Activated CD4-positive, alpha-beta memory T cell treated with anti-CD3 and anti-CD28 coated beads, Interleukin-2, amount 10 ng/mL, durations not matched to agents 7 days and 5 days (primary cell): ENCODE results near the gene GMDS. TPM values are rescaled to one million over a fixed set of nuclear protein-coding genes. Genes with fewer than 3 reads are reported as not detected.

Source experiments
- CTCF ChIA-PET: fragments of 350-600 bp; sonication (Branson Sonifier 250); formaldehyde crosslinking; loops from one replicate; lab custom pipeline; 2021; ENCODE audit warnings: antibody characterized with exemption, inconsistent platforms; lab: Charles Lee
- POLR2A ChIA-PET: fragments of 350-600 bp; sonication (Branson Sonifier 250); formaldehyde crosslinking; loops from one replicate; lab custom pipeline; 2021; ENCODE audit warnings: antibody characterized with exemption; lab: Charles Lee
- DNase-seq: peaks from one replicate; pipeline ENCODE4 v3.0.0-alpha.2; 2020
- H3K27ac Mint-ChIP-seq: one replicate; pipeline ENCODE4 v1.8.0; 2021; ENCODE audit warnings: mild to moderate bottlenecking, mixed read lengths
- H3K27me3 Mint-ChIP-seq: one replicate; pipeline ENCODE4 v1.8.0; 2021; ENCODE audit warnings: mixed read lengths
- H3K36me3 Mint-ChIP-seq: one replicate; pipeline ENCODE4 v1.8.0; 2021; ENCODE audit warnings: low read depth, mixed read lengths
- H3K4me1 Mint-ChIP-seq: one replicate; pipeline ENCODE4 v1.8.0; 2021; ENCODE audit warnings: mixed read lengths
- H3K4me3 Mint-ChIP-seq: one replicate; pipeline ENCODE4 v1.8.0; 2021; ENCODE audit warnings: mild to moderate bottlenecking, mixed read lengths
- H3K9me3 Mint-ChIP-seq: one replicate; pipeline ENCODE4 v1.8.0; 2021; ENCODE audit warnings: mixed read lengths
- total RNA-seq, 2 experiments: library from RNA; stranded (reverse); gene quantifications; one replicate each; pipeline ENCODE4 v1.2.3, GENCODE V29; 2021

Gene GMDS
- total RNA-seq, 2 experiments from 2014 or later = 23.7 to 24.7 TPM

DNA sequence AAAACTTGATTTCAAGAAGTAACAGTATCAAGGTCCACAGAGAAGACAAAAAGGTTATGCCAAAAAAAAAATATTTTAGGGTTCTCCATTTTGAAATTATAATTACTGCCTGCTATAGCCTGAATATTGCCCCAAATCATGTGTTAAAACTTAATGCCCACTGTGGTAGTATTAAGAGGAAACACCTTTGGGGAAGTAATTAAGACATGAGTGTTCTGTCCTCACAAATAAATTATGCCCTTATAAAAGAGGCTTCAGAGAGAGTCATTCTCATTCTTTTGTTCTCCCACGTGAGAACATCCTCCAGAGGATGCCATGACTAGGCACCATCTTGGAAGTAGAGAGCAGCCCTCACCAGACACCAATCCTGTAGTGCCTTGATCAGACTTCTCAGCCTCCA lies 66.2 kb downstream of the GMDS start:
- ChIA-PET POLR2A (no interaction called here), CTCF (no interaction called here)
- peaks cover 3% of the 10 kb centered on the region for H3K27me3 Mint-ChIP-seq
- H3K4me3 Mint-ChIP-seq = no peak overlapping the region
- peaks cover 3% of the 10 kb centered on the region for H3K4me1 Mint-ChIP-seq
- DNase-seq = no peak
- H3K27ac Mint-ChIP-seq = no peak overlapping the region
- peaks cover 5% of the 10 kb centered on the region for H3K36me3 Mint-ChIP-seq
- peaks cover 17% of the 10 kb centered on the region for H3K9me3 Mint-ChIP-seq

DNA sequence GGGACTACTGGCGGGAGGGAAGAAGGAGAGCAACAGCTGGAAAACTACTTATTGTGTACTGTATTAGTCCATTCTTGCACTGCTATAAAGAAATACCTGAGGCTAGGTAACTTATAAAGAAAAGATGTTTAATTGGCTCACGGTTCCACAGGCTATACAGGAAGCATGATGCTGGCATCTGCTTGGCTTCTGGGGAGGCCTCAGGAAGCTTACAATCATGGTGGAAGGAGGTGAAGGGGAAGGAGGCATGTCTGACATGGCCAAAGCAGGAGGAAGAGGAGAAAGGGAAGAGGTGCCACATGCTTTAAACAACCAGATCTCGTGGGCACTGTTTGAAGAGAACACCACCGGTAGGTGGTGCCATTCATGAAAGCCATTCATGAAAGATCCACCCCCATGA lies 67.3 kb downstream of the GMDS start:
- Mint-ChIP-seq H3K9me3 (peaks cover 17% of the 10 kb centered on the region), H3K4me1 (peaks cover 2% of the 10 kb centered on the region), H3K27ac (no peak overlapping the region), H3K27me3 (no peaks in the 10 kb centered on the region), H3K4me3 (no peak overlapping the region), H3K36me3 (peaks cover 2% of the 10 kb centered on the region)
- DNase-seq = no peak
- ChIA-PET CTCF (no interaction called here), POLR2A (no interaction called here)

DNA sequence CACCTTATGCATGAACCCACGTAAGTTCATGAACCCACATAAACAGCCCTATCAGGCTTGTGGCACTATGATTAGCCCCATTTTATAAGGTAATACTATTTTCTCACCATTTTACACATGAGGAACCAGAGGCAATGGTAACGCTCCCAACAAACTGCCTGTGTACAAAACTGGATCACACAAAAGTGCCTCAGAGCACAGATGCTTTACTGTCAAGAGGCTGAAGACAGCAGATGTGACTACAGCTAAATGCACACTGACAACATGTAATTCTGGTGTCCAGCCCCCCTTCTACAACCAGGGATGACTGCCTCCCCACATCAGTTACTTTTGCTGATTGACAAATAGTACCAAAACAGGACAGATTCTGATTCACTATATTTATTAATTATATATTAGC lies 69.6 kb downstream of the GMDS start:
- peaks cover 2% of the 10 kb centered on the region for H3K36me3 Mint-ChIP-seq
- no peaks in the 10 kb centered on the region for H3K4me1 Mint-ChIP-seq
- H3K4me3 Mint-ChIP-seq = no peak overlapping the region
- ChIA-PET CTCF (no interaction called here), POLR2A (no interaction called here)
- peaks cover 15% of the 10 kb centered on the region for H3K9me3 Mint-ChIP-seq
- no peak overlapping the region for H3K27ac Mint-ChIP-seq
- H3K27me3 Mint-ChIP-seq = no peaks in the 10 kb centered on the region
- DNase-seq = no peak

DNA sequence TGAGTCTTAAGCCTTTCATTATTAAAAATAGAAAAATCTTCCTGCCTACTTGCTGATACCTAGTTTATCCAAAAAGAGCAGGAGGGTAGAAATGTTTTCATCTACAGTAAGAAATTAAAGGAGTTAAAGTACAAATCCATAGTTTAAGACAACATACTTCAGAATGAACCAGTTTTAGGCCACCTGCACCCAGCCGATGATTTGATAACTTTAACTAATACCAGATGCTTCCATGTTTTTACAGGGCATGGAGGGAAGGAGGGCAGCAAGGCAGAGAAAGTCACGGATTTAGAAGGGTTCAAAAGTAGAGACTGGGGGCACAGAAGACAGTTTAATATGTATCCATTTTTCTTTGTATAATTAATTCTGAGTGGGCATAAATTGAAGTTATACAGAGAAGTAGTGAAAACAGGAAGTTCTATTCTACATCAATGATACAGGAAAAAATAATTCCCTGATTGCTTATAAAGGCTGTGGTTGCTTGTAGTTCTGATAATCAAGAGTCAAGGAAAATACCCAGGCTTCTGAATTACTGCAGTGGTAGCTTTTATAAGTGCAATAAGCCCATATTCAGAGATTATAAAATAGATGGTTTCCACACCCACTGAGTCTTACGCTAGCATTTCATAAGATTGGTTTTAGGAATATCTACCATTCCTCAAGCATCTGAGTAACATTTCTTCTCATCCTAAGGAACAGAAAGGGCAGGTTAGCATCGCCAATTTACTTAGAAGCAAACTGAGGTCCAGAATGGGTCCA lies 72.0 kb downstream of the GMDS start:
- ChIA-PET POLR2A (no interaction called here), CTCF (no interaction called here)
- Mint-ChIP-seq H3K27me3 (no peaks in the 10 kb centered on the region), H3K36me3 (no peaks in the 10 kb centered on the region), H3K9me3 (peaks cover 11% of the 10 kb centered on the region), H3K4me3 (no peak overlapping the region), H3K27ac (no peak overlapping the region), H3K4me1 (no peaks in the 10 kb centered on the region)
- no peak for DNase-seq

DNA sequence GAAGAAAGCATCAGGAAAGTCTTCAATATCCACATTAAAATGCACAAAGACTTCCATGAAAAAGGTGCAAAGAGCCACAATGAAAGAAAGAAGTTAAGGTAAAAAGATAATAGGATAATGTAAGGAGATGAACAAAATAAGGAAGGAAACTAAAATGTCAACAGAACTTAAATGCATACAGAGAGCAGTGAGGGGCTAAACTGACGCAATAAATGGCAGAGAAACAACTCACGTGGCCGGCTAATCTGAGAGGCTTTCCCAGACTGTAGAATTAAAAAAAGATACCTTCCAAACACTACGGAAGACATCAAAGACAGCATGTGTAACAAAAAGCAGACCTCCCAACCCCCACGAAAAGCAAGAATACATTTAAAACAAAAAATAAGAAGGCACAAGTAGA lies 73.7 kb downstream of the GMDS start:
- Mint-ChIP-seq H3K9me3 (no peaks in the 10 kb centered on the region), H3K27ac (no peak overlapping the region), H3K4me1 (no peaks in the 10 kb centered on the region), H3K4me3 (no peak overlapping the region), H3K36me3 (no peaks in the 10 kb centered on the region), H3K27me3 (no peaks in the 10 kb centered on the region)
- CTCF ChIA-PET = no interaction called here
- POLR2A ChIA-PET = no interaction called here
- no peak for DNase-seq

DNA sequence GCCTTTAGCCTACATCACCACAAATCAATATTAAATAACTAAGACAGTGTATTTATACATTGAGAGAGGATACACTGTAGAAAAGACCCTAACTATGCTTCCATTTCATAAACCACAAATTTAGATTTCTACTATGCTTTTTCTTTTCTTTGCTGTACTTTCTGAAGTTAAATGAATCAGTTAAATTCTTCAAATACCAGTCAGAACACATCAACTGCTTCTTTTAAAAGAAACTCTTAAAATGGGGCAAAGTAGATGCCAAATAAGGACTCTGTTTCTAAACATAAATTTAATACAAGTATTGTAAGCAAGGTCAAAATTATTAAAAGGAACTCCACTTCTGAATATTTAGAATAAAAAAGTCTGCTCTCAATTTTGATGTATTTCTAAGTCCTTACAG lies 76.9 kb downstream of the GMDS start:
- CTCF ChIA-PET = no interaction called here
- Mint-ChIP-seq H3K27me3 (no peaks in the 10 kb centered on the region), H3K4me1 (no peaks in the 10 kb centered on the region), H3K27ac (no peak overlapping the region), H3K9me3 (no peaks in the 10 kb centered on the region), H3K36me3 (no peaks in the 10 kb centered on the region), H3K4me3 (no peak overlapping the region)
- POLR2A ChIA-PET = no interaction called here
- DNase-seq = no peak

DNA sequence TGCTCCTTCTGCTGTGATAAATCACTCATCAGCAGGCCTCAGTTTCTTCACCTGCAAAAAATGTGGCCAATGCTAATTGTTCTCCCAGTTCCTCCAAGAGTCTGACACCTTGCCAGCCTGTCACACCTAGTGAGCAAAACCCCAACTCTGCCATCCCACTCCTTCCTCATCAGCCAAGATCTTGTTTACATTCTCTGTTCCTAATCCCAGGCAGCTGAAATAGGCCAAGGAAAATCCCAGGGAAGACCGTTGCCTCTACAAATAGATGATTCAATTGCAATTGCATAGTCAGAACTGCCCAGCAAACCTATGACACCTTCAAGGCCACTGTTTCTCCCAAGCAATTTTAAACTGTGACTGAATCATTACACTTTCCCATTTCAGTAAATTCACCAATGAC lies 78.7 kb downstream of the GMDS start:
- Mint-ChIP-seq H3K4me3 (no peak overlapping the region), H3K36me3 (no peaks in the 10 kb centered on the region), H3K27ac (no peak overlapping the region), H3K27me3 (no peaks in the 10 kb centered on the region), H3K9me3 (no peaks in the 10 kb centered on the region), H3K4me1 (peaks cover 11% of the 10 kb centered on the region)
- ChIA-PET POLR2A (no interaction called here), CTCF (no interaction called here)
- DNase-seq = no peak

DNA sequence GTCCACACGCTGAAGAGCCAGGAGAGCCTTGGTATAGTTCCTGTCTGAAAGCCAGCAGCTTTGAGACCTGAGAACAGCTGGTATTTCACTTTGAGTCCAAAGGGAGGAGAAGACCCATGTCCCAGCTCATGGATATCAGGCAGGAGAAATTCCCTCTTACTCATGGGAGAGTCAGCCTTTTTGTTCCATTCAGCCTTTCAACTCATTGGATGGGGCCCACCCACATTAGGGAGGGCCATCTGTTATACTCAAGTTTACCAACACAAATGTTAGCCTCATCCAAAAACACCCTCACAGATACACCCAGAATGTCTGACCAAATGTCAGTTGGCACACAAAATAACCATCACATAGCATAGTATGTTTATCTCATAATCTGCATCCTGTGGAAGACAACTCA lies 80.1 kb downstream of the GMDS start:
- Mint-ChIP-seq H3K36me3 (no peaks in the 10 kb centered on the region), H3K4me3 (no peak overlapping the region), H3K27ac (no peak overlapping the region), H3K27me3 (no peaks in the 10 kb centered on the region), H3K9me3 (no peaks in the 10 kb centered on the region), H3K4me1 (peaks cover 17% of the 10 kb centered on the region)
- POLR2A ChIA-PET = no interaction called here
- CTCF ChIA-PET = no interaction called here
- no peak for DNase-seq

DNA sequence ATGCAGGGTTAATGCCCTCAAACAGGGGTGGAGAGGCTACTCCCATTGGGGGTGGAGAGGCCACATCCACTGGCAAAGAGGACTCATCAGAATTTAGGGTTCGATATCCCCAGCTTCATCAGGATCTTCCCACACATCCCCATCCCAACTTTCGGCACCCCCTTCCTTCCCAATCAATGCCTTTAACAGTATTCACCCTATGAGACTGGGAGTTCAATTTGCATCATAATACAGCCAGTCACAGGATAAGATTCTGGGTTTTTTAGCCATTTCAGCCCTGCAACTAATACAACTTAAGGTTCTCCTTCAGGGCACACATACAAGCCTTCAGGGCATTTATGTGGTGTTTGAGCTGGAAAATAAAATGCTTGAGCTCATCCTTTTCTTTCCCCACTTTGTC lies 80.9 kb downstream of the GMDS start:
- Mint-ChIP-seq H3K36me3 (no peaks in the 10 kb centered on the region), H3K4me3 (no peak overlapping the region)
- no peak for DNase-seq

DNA sequence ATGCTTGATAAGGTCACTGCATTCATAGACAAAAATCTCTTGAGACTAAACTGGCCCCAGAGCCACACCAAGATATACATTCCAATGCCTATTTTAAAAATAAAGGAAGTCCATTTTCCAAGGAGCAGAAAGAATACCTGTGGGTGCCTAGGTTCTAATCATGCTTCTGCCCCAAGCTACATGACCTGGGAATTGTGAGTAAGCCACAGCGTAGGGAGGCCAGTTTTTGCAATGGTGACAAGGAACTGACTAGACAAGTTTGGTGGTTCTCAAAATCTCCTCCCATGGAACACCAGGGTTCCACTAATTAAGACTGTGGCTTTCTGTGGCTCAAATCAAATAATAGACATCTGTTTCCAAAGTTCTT lies 83.3 kb downstream of the GMDS start:
- Mint-ChIP-seq H3K4me1 (peaks cover 28% of the 10 kb centered on the region), H3K9me3 (no peaks in the 10 kb centered on the region), H3K36me3 (no peaks in the 10 kb centered on the region), H3K27me3 (no peaks in the 10 kb centered on the region), H3K27ac (no peak overlapping the region), H3K4me3 (no peak overlapping the region)
- CTCF ChIA-PET = no interaction called here
- POLR2A ChIA-PET = no interaction called here
- DNase-seq = no peak

More for the DNA sequence above, 80.9 kb downstream of the GMDS start:
- no peaks in the 10 kb centered on the region for H3K27me3 Mint-ChIP-seq
- H3K4me1 Mint-ChIP-seq = peaks cover 17% of the 10 kb centered on the region
- ChIA-PET CTCF (no interaction called here), POLR2A (no interaction called here)
- no peak overlapping the region for H3K27ac Mint-ChIP-seq
- no peaks in the 10 kb centered on the region for H3K9me3 Mint-ChIP-seq

DNA sequence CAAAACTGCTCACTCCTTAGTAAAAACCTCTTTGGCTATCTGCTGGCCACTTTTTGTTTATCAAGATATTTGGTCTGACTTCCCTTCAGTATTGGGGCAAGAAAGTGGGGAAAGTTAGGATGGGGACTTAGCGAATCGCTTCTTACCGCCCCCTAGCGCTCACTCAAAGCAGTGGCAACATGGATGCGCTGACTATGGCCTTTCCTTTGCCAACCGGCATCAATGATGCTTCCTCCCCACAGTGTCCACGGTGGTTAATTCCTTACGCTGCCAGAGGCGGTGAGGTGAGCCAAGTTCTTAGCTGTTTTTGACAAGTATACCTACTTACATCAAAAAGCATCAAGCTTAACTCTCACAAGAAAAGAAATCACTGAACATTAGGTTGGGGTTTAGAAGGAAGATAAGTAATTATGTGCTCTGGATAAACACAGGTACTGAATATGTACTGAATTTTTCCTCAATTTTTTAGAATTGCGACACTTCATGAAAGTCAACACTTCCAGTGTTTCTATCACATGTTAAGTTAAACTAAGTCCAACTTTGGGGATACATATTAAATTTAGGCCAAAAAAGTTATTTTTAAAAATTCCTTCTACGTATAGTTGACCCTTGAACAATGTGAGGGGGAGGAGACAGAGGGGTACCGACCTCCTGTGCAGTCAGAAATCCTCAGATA lies 86.7 kb downstream of the GMDS start:
- Mint-ChIP-seq H3K4me1 (peaks cover 28% of the 10 kb centered on the region), H3K27me3 (no peaks in the 10 kb centered on the region), H3K36me3 (no peaks in the 10 kb centered on the region), H3K4me3 (no peak overlapping the region), H3K9me3 (no peaks in the 10 kb centered on the region), H3K27ac (no peak overlapping the region)
- DNase-seq = no peak
- ChIA-PET CTCF (no interaction called here), POLR2A (no interaction called here)

DNA sequence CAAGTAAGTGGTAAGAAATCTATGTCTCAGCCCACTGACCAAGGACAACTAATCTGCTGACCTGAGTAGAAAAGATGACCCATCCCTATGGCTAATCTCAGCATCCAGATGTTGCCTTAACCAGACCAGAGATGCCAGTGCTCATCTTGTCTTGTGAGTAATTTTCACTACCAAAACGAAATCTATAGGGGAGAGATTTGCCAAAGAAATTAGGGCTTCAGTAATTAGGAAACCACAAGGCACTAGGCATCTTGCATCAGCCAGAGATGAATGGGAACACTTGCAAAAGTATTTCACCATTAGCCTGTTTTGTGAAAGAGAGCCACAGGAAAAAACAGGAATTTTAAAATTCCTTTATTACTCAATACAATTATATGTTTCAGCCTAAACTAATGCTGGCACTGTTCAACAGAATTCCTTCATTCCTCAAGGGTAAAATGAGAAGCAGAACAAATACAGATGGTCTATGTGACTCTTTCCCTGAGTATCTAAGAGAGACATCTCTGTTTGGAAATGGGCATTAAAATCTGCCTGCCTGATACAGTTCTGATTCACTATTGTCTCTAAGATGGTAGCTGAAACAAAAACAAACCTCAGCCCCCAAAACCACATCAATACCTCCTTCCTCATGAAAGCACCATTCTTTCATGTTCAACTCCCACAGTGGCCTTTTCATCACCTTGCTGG lies 87.8 kb downstream of the GMDS start:
- POLR2A ChIA-PET = no interaction called here
- DNase-seq = no peak
- peaks cover 24% of the 10 kb centered on the region for H3K4me1 Mint-ChIP-seq

DNA sequence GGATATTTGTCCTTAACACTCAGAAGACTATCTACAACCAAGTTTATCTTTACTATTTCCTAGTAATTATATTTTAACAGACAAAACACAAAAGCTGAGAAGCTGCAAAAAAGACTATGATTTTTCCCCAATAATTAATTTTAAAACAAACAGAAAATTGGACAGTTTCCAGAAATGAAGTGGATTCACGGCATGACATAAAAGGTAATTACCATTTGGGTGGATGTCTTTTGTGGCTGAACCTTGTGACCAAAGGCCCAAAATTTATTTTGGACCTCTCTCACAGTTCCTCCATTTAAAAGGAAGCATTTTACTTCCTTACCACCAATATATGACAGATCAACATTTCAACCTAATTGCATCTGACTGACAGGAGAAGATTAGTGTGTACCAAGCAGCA lies 90.2 kb downstream of the GMDS start:
- CTCF ChIA-PET = no interaction called here
- Mint-ChIP-seq H3K4me1 (peaks cover 11% of the 10 kb centered on the region), H3K27me3 (no peaks in the 10 kb centered on the region), H3K4me3 (no peak overlapping the region), H3K27ac (no peak overlapping the region), H3K9me3 (no peaks in the 10 kb centered on the region), H3K36me3 (no peaks in the 10 kb centered on the region)
- no peak for DNase-seq
- POLR2A ChIA-PET = no interaction called here

More for the DNA sequence above, 87.8 kb downstream of the GMDS start:
- H3K36me3 Mint-ChIP-seq = no peaks in the 10 kb centered on the region
- no peaks in the 10 kb centered on the region for H3K9me3 Mint-ChIP-seq
- CTCF ChIA-PET = no interaction called here
- H3K4me3 Mint-ChIP-seq = no peak overlapping the region
- H3K27ac Mint-ChIP-seq = no peak overlapping the region
- H3K27me3 Mint-ChIP-seq = no peaks in the 10 kb centered on the region
